ENCODE measurements around the gene N4BP3.

N4BP3 gene

GRCh38 chr5:178104492-178104891 is 8.8 kb upstream of the N4BP3 start:
- DNase-seq: no peak

- no peak for DNase-seq
Observed at GRCh38 chr5:178106086-178106485, 7.2 kb upstream of the N4BP3 start.

GRCh38 chr5:178106556-178107239 is 6.6 kb upstream of the N4BP3 start:
- no peak for DNase-seq

GRCh38 chr5:178107756-178108310 is 5.5 kb upstream of the N4BP3 start:
- no peak for DNase-seq

GRCh38 chr5:178108446-178108845 is 4.9 kb upstream of the N4BP3 start:
- no peak for DNase-seq

GRCh38 chr5:178108966-178109365 is 4.4 kb upstream of the N4BP3 start:
- no peak for DNase-seq

GRCh38 chr5:178110511-178110910 is 2.8 kb upstream of the N4BP3 start:
- no peak for DNase-seq

GRCh38 chr5:178111925-178112324 is 1.4 kb upstream of the N4BP3 start:
- DNase-seq: no peak

GRCh38 chr5:178112545-178112944 is 787 bp upstream of the N4BP3 start:
- no peak for DNase-seq

- no peak for DNase-seq
Observed at GRCh38 chr5:178113841-178114324, 551 bp downstream of the N4BP3 start.

GRCh38 chr5:178114325-178115135 is 1.2 kb downstream of the N4BP3 start:
- no peak for DNase-seq

- no peak for DNase-seq
Observed at GRCh38 chr5:178115136-178115813, 1.9 kb downstream of the N4BP3 start.

- DNase-seq: no peak
Observed at GRCh38 chr5:178115814-178116142, 2.4 kb downstream of the N4BP3 start.

GRCh38 chr5:178116143-178116885 is 3.0 kb downstream of the N4BP3 start:
- no peak for DNase-seq

GRCh38 chr5:178117923-178118701 is 4.8 kb downstream of the N4BP3 start:
- DNase-seq: no peak

- no peak for DNase-seq
Observed at GRCh38 chr5:178119915-178120606, 6.7 kb downstream of the N4BP3 start.

GRCh38 chr5:178120607-178121357 is 7.5 kb downstream of the N4BP3 start:
- DNase-seq: peak; percentile 86

GRCh38 chr5:178121391-178122276 is 8.3 kb downstream of the N4BP3 start:
- DNase-seq: no peak

- DNase-seq: no peak
Observed at GRCh38 chr5:178122346-178122745, 9.0 kb downstream of the N4BP3 start.

All from NCI-H1092 (cell line).